Fibroblast of mammary gland (primary cell): ENCODE data around the gene ZNF335.

ENCODE experiments used
- DNase-seq: peaks from one replicate; pipeline ENCODE4 v3.0.0-alpha.2; 2010; ENCODE audit warnings: low read depth
- H3K4me3 ChIP-seq: 2 replicates; pipeline ENCODE4 v1.5.1; 2011; ENCODE audit warnings: low read depth, mild to moderate bottlenecking, low read length, moderate library complexity; ENCODE audit not compliant: control insufficient read depth
- TF ChIP-seq, protein P1 (sequence below): conservative IDR thresholded peaks from 2 replicates; pipeline ENCODE4 v1.5.1; 2011; ENCODE audit warnings: low read depth, low read length, inconsistent platforms; ENCODE audit not compliant: control insufficient read depth, insufficient read depth

Gene ZNF335, protein sequence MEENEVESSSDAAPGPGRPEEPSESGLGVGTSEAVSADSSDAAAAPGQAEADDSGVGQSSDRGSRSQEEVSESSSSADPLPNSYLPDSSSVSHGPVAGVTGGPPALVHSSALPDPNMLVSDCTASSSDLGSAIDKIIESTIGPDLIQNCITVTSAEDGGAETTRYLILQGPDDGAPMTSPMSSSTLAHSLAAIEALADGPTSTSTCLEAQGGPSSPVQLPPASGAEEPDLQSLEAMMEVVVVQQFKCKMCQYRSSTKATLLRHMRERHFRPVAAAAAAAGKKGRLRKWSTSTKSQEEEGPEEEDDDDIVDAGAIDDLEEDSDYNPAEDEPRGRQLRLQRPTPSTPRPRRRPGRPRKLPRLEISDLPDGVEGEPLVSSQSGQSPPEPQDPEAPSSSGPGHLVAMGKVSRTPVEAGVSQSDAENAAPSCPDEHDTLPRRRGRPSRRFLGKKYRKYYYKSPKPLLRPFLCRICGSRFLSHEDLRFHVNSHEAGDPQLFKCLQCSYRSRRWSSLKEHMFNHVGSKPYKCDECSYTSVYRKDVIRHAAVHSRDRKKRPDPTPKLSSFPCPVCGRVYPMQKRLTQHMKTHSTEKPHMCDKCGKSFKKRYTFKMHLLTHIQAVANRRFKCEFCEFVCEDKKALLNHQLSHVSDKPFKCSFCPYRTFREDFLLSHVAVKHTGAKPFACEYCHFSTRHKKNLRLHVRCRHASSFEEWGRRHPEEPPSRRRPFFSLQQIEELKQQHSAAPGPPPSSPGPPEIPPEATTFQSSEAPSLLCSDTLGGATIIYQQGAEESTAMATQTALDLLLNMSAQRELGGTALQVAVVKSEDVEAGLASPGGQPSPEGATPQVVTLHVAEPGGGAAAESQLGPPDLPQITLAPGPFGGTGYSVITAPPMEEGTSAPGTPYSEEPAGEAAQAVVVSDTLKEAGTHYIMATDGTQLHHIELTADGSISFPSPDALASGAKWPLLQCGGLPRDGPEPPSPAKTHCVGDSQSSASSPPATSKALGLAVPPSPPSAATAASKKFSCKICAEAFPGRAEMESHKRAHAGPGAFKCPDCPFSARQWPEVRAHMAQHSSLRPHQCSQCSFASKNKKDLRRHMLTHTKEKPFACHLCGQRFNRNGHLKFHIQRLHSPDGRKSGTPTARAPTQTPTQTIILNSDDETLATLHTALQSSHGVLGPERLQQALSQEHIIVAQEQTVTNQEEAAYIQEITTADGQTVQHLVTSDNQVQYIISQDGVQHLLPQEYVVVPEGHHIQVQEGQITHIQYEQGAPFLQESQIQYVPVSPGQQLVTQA (N-terminal part only)

DNA sequence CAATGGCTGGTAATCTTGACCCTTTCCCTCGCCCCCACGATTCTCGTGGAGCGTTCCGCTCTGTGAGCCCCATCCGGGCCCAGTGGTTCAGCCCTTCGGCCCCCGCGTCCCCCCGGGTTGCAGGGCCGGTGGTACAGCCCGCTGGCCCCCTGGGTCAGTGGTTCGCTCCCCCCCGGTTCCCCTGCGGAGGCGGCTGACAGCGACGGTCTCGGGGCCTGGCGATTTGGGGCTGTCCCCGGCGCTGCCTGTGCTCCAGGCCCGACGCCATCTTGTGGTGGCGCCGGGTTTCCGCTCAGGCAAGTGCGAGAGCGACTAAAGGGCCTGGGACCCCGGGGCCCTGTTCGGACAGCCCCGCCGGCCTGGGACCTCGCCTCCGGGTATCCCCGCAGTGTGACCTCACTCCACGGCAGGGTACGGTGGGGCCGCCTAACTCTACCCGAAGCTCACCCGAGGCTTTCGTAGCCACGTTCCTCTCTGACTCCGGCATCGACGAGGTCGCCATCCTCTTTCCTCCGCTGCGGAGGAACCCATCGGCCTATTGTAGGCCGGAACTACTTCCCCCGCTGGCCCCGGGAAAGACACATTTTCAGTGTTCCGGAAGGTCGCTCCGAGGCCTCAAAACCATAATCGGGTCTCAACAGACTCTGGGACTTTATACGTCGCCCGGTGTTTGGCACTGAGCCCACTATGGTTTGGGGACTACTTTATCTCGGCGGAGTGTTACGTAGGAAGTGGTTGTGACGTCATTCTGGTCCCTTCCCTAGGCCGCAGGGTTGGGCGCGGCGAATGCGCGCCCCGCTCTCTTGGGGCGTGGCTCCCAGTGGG, at the start of gene ZNF335:
Gene ZNF335, minus strand, starts transcription at position 529 of the 825 bp plus-strand sequence. CDS start 793 bp downstream, outside the sequence.
- peak within 1 kb of the TSS; percentile 76 for H3K4me3 ChIP-seq
- DNase-seq, result peak; percentile 96

DNA sequence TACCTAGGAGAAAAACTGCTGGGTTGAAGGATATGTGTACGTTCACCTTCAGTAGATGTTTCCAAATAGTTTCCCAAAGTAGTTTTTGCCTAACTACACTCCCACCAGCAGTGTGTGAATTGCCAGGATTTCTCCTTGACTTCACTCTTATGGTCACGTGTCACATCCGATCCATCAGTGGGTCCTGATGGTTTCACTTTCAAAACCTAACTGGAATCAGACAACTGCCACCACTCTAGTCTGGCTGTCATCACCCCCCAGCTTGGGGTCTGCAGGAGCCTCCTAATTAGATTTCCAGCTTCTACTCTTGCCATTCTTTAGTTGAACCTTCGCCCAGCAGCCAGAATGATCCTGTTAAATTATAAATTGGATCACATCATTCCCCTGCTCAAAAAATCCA, 48.6 kb upstream of the ZNF335 start:
- no peak overlapping the region for H3K4me3 ChIP-seq
- TF ChIP-seq, protein P1, sequence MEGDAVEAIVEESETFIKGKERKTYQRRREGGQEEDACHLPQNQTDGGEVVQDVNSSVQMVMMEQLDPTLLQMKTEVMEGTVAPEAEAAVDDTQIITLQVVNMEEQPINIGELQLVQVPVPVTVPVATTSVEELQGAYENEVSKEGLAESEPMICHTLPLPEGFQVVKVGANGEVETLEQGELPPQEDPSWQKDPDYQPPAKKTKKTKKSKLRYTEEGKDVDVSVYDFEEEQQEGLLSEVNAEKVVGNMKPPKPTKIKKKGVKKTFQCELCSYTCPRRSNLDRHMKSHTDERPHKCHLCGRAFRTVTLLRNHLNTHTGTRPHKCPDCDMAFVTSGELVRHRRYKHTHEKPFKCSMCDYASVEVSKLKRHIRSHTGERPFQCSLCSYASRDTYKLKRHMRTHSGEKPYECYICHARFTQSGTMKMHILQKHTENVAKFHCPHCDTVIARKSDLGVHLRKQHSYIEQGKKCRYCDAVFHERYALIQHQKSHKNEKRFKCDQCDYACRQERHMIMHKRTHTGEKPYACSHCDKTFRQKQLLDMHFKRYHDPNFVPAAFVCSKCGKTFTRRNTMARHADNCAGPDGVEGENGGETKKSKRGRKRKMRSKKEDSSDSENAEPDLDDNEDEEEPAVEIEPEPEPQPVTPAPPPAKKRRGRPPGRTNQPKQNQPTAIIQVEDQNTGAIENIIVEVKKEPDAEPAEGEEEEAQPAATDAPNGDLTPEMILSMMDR, result no peak
- DNase-seq, result no peak

More for the DNA sequence above, at the start of gene ZNF335:
- TF ChIP-seq, protein P1, result no peak

DNA sequence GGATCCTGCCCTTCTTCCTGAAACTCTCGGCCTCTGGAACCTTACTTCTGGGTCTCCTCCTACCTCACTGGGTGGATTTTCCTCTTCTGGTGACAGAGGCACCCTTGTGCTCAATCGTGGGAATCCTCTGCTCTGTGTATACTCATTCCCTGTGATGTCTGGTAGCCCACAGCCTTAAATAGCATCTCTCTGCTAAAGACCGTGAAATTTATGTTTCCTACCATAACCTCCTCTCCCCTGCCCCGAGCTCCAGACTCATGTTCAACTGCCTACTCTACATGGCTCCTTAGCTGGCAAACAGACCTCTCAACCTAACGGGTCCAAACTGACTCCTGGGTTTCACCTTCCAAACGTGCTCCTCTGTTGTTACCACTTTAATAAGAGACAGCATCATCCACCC, 46.6 kb upstream of the ZNF335 start:
- no peak for DNase-seq
- TF ChIP-seq, protein P1, result no peak
- no peak overlapping the region for H3K4me3 ChIP-seq

DNA sequence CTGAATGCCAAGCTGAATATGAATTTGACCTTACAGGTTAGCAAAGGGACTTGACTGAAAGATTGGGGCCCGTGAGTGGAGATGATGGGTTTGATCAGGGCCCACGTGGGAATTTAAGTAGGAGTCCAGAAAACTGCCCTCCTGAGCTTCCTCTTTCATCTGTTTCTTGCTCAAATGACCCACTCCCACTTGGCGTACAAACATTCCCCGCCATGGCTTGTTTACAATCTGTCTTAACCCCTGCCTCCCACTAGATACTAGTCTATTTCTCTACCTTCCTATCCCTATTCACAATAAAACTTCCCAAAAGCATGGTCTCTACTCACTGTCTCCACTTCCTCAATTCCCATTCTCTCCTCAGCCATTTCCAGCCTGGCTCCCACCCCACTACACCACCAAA, 46.1 kb upstream of the ZNF335 start:
- no peak overlapping the region for H3K4me3 ChIP-seq
- no peak for DNase-seq
- TF ChIP-seq, protein P1, result no peak

DNA sequence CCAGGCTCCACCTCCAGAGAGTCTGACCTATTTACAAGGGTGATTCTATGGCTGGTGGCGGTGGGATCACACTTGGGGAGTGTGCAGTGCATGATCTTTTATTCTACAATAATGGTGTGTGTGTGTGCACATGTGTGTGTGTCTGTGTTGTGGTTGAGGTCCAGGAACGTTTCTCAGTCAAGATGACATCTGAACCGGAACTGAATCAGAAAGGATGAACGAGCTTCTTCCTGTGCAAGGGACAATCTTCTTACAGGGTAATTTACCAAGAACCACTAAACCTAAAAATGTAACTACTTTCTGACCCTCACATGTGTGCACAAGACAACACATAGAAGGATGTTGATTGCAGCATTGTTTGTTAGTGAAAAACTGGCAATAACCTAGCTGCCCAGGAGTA, 45.3 kb upstream of the ZNF335 start:
- DNase-seq, result no peak
- TF ChIP-seq, protein P1, result no peak
- H3K4me3 ChIP-seq, result no peak overlapping the region
